HG02610 (cell line): ENCODE measurements around the gene SORL1.

Experiments used
- ATAC-seq: cut with Tn5 transposase; IDR thresholded peaks from one replicate; pipeline ENCODE4 v1.9.1; 2021; ENCODE audit warnings: mild to moderate bottlenecking, moderate library complexity; ENCODE audit not compliant: unreplicated experiment

SORL1 gene

GRCh38 chr11:121472312-121472711, 20.2 kb downstream of the SORL1 start:
- ATAC-seq = no peak

- ATAC-seq = no peak
Observed at GRCh38 chr11:121473064-121473777, 21.1 kb downstream of the SORL1 start.

- no peak for ATAC-seq
Observed at GRCh38 chr11:121474680-121475079, 22.6 kb downstream of the SORL1 start.

GRCh38 chr11:121476379-121477032, 24.4 kb downstream of the SORL1 start:
- no peak for ATAC-seq

GRCh38 chr11:121478226-121478894, 26.2 kb downstream of the SORL1 start:
- no peak for ATAC-seq

GRCh38 chr11:121478895-121479697, 27.0 kb downstream of the SORL1 start:
- no peak for ATAC-seq

- no peak for ATAC-seq
Observed at GRCh38 chr11:121479698-121480238, 27.7 kb downstream of the SORL1 start.

- ATAC-seq = peak; percentile 40
Observed at GRCh38 chr11:121481484-121482230, 29.5 kb downstream of the SORL1 start.

GRCh38 chr11:121482231-121483129, 30.4 kb downstream of the SORL1 start:
- peak; percentile 82 for ATAC-seq

GRCh38 chr11:121483805-121484480, 31.8 kb downstream of the SORL1 start:
- ATAC-seq = no peak

- ATAC-seq = no peak
Observed at GRCh38 chr11:121485216-121485615, 33.1 kb downstream of the SORL1 start.

GRCh38 chr11:121486054-121486453, 33.9 kb downstream of the SORL1 start:
- no peak for ATAC-seq

GRCh38 chr11:121487191-121487590, 35.1 kb downstream of the SORL1 start:
- ATAC-seq = no peak

- ATAC-seq = no peak
Observed at GRCh38 chr11:121488170-121488569, 36.1 kb downstream of the SORL1 start.

GRCh38 chr11:121488641-121489040, 36.5 kb downstream of the SORL1 start:
- ATAC-seq = no peak

GRCh38 chr11:121489823-121490222, 37.7 kb downstream of the SORL1 start:
- ATAC-seq = no peak

GRCh38 chr11:121494355-121495099, 42.4 kb downstream of the SORL1 start:
- peak; percentile 56 for ATAC-seq
